ENCODE measurements around the gene CCDC192. TPM values are rescaled to one million over a fixed set of nuclear protein-coding genes. Genes with fewer than 3 reads are reported as not detected.

CCDC192 gene
- total RNA-seq, 1 donor from 2014 or later = not detected

- no peak for TF ChIP-seq CTCF (IDR thresholded peaks at IDR 0.05)
- DNase-seq = no peak
- ATAC-seq = no peak
Observed at GRCh38 chr5:127963931-127964330, 260.7 kb downstream of the CCDC192 start.

DNA sequence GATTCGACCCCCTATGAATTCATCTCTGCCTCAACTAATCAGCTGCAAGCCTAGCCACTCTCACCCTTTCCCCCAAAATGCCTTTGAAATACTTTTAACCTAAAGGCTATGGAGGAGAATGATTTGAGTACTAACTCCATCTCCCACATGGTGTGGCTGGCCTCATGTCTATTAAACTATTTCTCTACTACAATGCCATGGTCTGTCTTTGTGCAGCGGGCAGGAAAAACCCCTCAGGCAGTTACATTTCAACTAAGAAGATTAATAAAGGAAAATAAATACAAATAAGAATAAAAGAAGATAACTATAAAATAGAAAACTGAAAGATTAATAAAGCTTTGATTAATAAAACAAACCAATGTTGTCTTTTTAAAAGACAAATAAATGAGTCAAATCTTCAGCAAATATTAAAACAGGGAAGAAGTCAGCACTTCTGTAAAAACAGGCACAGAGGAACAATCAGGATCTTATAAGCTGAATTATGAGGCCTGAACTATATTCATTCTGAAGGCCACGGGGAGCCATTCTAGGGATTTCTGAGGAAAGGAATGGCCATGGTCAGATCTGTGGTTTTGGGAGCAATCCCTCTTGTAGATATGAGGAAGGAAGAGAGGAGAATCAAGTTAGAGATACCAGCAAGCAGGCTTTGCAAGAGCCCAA lies 264.3 kb downstream of the CCDC192 start:
- H3K4me1 ChIP-seq = no peaks in the 10 kb centered on the region
- intact Hi-C loops (cut with DNase I) = no loop called here
- H3K27ac ChIP-seq = no peak overlapping the region

More at GRCh38 chr5:127963931-127964330, 260.7 kb downstream of the CCDC192 start:
- H3K36me3 ChIP-seq = no peaks in the 10 kb centered on the region
- H3K4me3 ChIP-seq = no peak overlapping the region
- no peaks in the 10 kb centered on the region for H3K27me3 ChIP-seq
- no peaks in the 10 kb centered on the region for H3K9me3 ChIP-seq
- peaks cover 19% of the 10 kb centered on the region for H3K4me1 ChIP-seq
- H3K27ac ChIP-seq = no peak overlapping the region
- intact Hi-C loops (cut with DNase I) = no loop called here

DNA sequence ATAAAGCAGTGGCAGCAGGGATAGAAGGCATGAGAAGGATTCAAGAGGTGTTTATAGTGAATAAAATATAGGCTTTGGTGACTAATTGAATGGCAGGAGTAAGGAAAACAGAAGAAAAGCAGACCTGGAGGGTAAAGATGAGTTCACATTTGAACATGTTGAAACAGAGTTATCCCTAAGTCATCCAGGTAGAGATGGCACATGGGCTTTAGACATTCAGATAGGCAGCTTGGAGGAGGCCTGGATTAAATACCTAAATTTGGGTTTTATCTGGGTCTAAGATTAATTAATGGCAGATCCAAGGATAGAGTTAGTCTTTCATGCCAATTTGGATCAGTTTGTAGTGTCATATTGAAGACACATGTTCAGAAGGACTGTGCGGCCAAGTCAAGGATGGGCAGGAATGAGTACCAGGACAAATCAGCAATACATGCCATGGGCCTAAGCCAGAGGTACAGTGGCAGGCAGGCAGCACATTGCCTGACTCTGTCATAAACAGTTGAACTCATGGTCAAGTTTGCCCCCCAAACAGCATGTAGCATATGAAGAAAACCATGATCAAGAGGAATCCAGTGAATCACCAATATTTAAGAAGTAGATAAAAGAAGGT lies 264.9 kb downstream of the CCDC192 start:
- ATAC-seq (no peak), DNase-seq (no peak)
- Histone ChIP-seq H3K4me3 (no peak overlapping the region), H3K27ac (no peak overlapping the region), H3K4me1 (no peaks in the 10 kb centered on the region), H3K36me3 (no peaks in the 10 kb centered on the region), H3K9me3 (no peaks in the 10 kb centered on the region), H3K27me3 (no peaks in the 10 kb centered on the region)
- no peak for TF ChIP-seq CTCF (IDR thresholded peaks at IDR 0.05)
- intact Hi-C loops (cut with DNase I) = no loop called here

More for the DNA sequence above, 264.3 kb downstream of the CCDC192 start:
- ATAC-seq = no peak
- no peaks in the 10 kb centered on the region for H3K9me3 ChIP-seq
- H3K4me3 ChIP-seq = no peak overlapping the region
- DNase-seq = no peak
- no peaks in the 10 kb centered on the region for H3K27me3 ChIP-seq
- H3K36me3 ChIP-seq = no peaks in the 10 kb centered on the region
- TF ChIP-seq CTCF (IDR thresholded peaks at IDR 0.05) = no peak

DNA sequence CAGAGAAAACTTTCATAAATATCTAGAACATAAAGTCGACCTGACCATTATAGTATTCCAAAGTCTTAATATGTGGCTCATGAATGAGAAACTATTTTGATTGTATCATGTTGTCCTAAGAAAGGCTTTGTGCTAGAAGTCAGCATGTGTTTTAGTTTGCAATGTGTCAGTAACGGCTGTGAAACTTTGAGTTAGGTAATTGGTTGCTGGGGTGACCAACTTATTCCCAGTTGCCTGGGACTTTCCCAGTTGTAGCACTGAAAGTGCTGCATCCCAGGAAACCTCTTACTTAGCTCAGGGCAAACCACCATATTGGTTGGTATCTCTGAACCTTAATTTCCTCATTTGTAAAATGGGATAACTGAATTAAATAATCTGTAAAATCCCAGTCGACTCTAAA lies 265.8 kb downstream of the CCDC192 start:
- Histone ChIP-seq H3K9me3 (no peaks in the 10 kb centered on the region), H3K36me3 (no peaks in the 10 kb centered on the region), H3K4me1 (no peaks in the 10 kb centered on the region), H3K27ac (no peak overlapping the region), H3K4me3 (no peak overlapping the region), H3K27me3 (no peaks in the 10 kb centered on the region)
- no peak for TF ChIP-seq CTCF (IDR thresholded peaks at IDR 0.05)
- ATAC-seq (no peak), DNase-seq (no peak)
- intact Hi-C loops (cut with DNase I) = no loop called here

DNA sequence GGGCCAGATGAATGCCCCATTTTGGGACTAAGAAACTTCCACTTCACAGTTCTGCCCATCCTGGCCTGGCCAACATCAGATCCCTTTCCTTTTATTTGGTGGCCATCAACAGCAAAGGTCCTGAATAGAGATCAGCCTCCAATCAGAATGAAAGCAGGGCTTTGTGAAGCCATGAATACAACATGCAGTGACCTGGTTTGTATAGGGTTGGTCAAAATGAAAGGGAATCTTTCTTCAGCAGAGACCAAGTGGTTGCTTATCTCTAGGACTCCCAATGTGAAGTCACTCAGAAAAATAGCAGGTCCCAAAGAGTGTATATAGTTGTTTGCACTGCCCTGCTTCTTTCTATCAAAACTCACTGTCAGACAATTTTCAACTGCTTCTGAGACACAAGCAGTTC lies 266.5 kb downstream of the CCDC192 start:
- Histone ChIP-seq H3K4me3 (no peak overlapping the region), H3K9me3 (no peaks in the 10 kb centered on the region), H3K27ac (no peak overlapping the region), H3K4me1 (no peaks in the 10 kb centered on the region), H3K36me3 (no peaks in the 10 kb centered on the region), H3K27me3 (no peaks in the 10 kb centered on the region)
- ATAC-seq (no peak), DNase-seq (no peak)
- intact Hi-C loops (cut with DNase I) = no loop called here
- TF ChIP-seq CTCF (IDR thresholded peaks at IDR 0.05) = no peak

Measured in upper lobe of right lung (tissue), 1 donor.